ENCODE data around the gene CD14. TPM values are rescaled to one million over a fixed set of nuclear protein-coding genes. Genes with fewer than 3 reads are reported as not detected.

Gene CD14
- polyA plus RNA-seq, 2 of the 4 experiments (the other 2 are of a cell fraction), result 2.9 to 3.3 TPM

DNA sequence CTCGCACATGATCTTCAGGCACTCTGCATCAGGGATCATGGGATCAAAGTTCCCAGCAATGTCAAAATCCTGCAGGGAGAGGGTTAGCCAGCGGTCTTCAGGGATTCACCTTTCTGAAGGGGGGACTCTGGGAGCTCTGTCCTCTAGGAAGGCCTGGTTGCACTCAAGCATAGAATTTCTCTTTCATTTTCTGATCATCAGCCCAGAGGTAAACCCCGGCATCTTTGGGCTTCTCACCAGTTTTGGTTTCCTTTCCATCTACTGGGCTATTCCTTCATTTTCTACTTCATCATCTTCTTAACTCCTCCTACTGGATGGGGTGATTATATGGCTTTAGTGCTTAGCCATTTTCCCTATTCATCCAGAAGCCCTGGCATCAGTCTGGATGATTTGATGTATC is 45.0 kb upstream of the CD14 start:
- POLR2A ChIA-PET, result no interaction called here
- DNase-seq (ENCODE audit: low read depth in 1 of 2, low spot score in 1 of 2), result no peak
- CTCF ChIA-PET, result interaction anchor here (1.8 kb wide), 1 partner anchor 9 kb away, joined by 4 read pairs; no protein-coding TSS in a partner anchor
- FAIRE-seq, result no peak
- H3K9me3 ChIP-seq, result no peaks in the 10 kb centered on the region
- H3K4me2 ChIP-seq, result no peak overlapping the region
- H3K4me3 ChIP-seq, result no peak overlapping the region
- H3K27ac ChIP-seq, result no peak overlapping the region
- H3K4me1 ChIP-seq, result no peaks in the 10 kb centered on the region
- 95% methylated on average over 3 of the region's 3 CpGs for WGBS (ENCODE audit: missing lambda C conversion rate)
- TF ChIP-seq SMC3 (IDR thresholded peaks at IDR 0.05) (no peak), RFX5 (IDR thresholded peaks at IDR 0.05) (no peak), RAD21 (conservative IDR thresholded peaks at IDR 0.05 in 1 of 2, IDR thresholded peaks at IDR 0.05 in 1 of 2) (no peak), KDM1A (IDR thresholded peaks at IDR 0.05; ENCODE audit: low read depth) (no peak), RNF2 (IDR thresholded peaks at IDR 0.05; ENCODE audit: borderline replicate concordance, low read depth) (no peak), TFCP2L1 (CRISPR knock-in tag; IDR thresholded peaks at IDR 0.05) (no peak), MAZ (IDR thresholded peaks at IDR 0.05; ENCODE audit: borderline replicate concordance, low read depth, low read length) (no peak), GATA3 (IDR thresholded peaks at IDR 0.05; ENCODE audit: borderline replicate concordance) (no peak), ZSCAN20 (CRISPR knock-in tag; IDR thresholded peaks at IDR 0.05) (no peak), HDAC2 (IDR thresholded peaks at IDR 0.05) (no peak), EHMT2 (IDR thresholded peaks at IDR 0.05; ENCODE audit: low read depth) (no peak), EHF (CRISPR knock-in tag; IDR thresholded peaks at IDR 0.05) (no peak), TP53 (CRISPR knock-in tag; IDR thresholded peaks at IDR 0.05) (no peak), PHF8 (IDR thresholded peaks at IDR 0.05; ENCODE audit: borderline replicate concordance, low read depth) (no peak), ESRRA (IDR thresholded peaks at IDR 0.05; ENCODE audit: borderline replicate concordance, low read length) (no peak), NR3C1 (IDR thresholded peaks at IDR 0.05) (no peak), E2F6 (IDR thresholded peaks at IDR 0.05; ENCODE audit: borderline replicate concordance, low read depth) (no peak)
- ATAC-seq, result no peak

DNA sequence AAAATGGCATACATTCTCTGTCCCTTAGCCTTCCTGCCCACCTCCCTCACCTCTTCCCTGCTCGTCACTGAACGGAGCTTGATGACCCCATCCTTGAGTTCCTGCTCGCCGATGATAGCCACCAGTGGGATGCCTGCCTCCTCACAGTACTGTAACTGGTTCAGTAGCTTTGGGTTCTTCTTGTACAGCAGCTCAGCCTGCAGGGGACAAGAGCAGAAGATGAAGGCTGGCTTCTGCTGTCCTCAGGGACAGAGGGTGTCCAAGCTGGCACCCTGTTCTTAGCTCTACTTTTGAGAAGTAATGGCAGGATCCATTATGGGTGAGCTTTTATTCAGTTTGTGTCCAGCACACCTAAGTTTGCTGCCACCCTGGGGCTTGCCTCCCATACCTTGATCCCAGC is 41.7 kb upstream of the CD14 start:
- WGBS (ENCODE audit: missing lambda C conversion rate), result 99% methylated on average over 4 of the region's 4 CpGs
- POLR2A ChIA-PET, result interaction anchor here (0.8 to 1.7 kb wide), 4 partner anchors 9 to 27 kb away, joined by 3 to 8 read pairs (median 4); partner anchors contain the start of genes HARS1, HARS2, IK and NDUFA2
- FAIRE-seq, result no peak
- ATAC-seq, result peak in 1 of 2 experiments; percentile 7; a peak in 2 of 6 replicates
- H3K4me2 ChIP-seq, result no peak overlapping the region
- no peak overlapping the region for H3K27ac ChIP-seq
- H3K4me3 ChIP-seq, result no peak overlapping the region
- TF ChIP-seq, protein P1, sequence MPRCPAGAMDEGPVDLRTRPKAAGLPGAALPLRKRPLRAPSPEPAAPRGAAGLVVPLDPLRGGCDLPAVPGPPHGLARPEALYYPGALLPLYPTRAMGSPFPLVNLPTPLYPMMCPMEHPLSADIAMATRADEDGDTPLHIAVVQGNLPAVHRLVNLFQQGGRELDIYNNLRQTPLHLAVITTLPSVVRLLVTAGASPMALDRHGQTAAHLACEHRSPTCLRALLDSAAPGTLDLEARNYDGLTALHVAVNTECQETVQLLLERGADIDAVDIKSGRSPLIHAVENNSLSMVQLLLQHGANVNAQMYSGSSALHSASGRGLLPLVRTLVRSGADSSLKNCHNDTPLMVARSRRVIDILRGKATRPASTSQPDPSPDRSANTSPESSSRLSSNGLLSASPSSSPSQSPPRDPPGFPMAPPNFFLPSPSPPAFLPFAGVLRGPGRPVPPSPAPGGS (IDR thresholded peaks at IDR 0.05), result no peak
- no peak for TF ChIP-seq RCOR1 (IDR thresholded peaks at IDR 0.05; ENCODE audit: low read depth, low read length)
- TF ChIP-seq, protein P2, sequence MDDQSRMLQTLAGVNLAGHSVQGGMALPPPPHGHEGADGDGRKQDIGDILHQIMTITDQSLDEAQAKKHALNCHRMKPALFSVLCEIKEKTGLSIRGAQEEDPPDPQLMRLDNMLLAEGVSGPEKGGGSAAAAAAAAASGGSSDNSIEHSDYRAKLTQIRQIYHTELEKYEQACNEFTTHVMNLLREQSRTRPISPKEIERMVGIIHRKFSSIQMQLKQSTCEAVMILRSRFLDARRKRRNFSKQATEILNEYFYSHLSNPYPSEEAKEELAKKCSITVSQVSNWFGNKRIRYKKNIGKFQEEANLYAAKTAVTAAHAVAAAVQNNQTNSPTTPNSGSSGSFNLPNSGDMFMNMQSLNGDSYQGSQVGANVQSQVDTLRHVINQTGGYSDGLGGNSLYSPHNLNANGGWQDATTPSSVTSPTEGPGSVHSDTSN (IDR thresholded peaks at IDR 0.05), result no peak
- TF ChIP-seq SREBF2 (IDR thresholded peaks at IDR 0.05), result no peak
- no peak for TF ChIP-seq NPAS2 (CRISPR knock-in tag; IDR thresholded peaks at IDR 0.05; ENCODE audit: borderline replicate concordance)
- no peak for TF ChIP-seq HDAC2 (IDR thresholded peaks at IDR 0.05)
- TF ChIP-seq EHMT2 (IDR thresholded peaks at IDR 0.05; ENCODE audit: low read depth), result no peak
- no peak for TF ChIP-seq EP300 (IDR thresholded peaks at IDR 0.05)
- TF ChIP-seq SMC3 (IDR thresholded peaks at IDR 0.05), result no peak
- no peak for TF ChIP-seq MAFK (IDR thresholded peaks at IDR 0.05; ENCODE audit: partially characterized antibody)
- no peak for TF ChIP-seq NR3C1 (IDR thresholded peaks at IDR 0.05)
- no peak for TF ChIP-seq ZC3H11A (IDR thresholded peaks at IDR 0.05)
- no peak for TF ChIP-seq HES2 (IDR thresholded peaks at IDR 0.05)
- TF ChIP-seq RNF2 (IDR thresholded peaks at IDR 0.05; ENCODE audit: borderline replicate concordance, low read depth), result no peak
- TF ChIP-seq ZFP36 (IDR thresholded peaks at IDR 0.05; ENCODE audit: borderline replicate concordance, partially characterized antibody), result no peak
- TF ChIP-seq TFCP2L1 (CRISPR knock-in tag; IDR thresholded peaks at IDR 0.05), result no peak
- TF ChIP-seq, protein P3, sequence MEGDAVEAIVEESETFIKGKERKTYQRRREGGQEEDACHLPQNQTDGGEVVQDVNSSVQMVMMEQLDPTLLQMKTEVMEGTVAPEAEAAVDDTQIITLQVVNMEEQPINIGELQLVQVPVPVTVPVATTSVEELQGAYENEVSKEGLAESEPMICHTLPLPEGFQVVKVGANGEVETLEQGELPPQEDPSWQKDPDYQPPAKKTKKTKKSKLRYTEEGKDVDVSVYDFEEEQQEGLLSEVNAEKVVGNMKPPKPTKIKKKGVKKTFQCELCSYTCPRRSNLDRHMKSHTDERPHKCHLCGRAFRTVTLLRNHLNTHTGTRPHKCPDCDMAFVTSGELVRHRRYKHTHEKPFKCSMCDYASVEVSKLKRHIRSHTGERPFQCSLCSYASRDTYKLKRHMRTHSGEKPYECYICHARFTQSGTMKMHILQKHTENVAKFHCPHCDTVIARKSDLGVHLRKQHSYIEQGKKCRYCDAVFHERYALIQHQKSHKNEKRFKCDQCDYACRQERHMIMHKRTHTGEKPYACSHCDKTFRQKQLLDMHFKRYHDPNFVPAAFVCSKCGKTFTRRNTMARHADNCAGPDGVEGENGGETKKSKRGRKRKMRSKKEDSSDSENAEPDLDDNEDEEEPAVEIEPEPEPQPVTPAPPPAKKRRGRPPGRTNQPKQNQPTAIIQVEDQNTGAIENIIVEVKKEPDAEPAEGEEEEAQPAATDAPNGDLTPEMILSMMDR (IDR thresholded peaks at IDR 0.05), result no peak
- TF ChIP-seq, protein P4, sequence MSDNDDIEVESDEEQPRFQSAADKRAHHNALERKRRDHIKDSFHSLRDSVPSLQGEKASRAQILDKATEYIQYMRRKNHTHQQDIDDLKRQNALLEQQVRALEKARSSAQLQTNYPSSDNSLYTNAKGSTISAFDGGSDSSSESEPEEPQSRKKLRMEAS (IDR thresholded peaks at IDR 0.05), result no peak
- no peak for TF ChIP-seq FOXS1 (CRISPR knock-in tag; IDR thresholded peaks at IDR 0.05)
- no peak for DNase-seq (ENCODE audit: low read depth in 1 of 2, low spot score in 1 of 2)
- H3K9me3 ChIP-seq, result no peaks in the 10 kb centered on the region
- CTCF ChIA-PET, result interaction anchor here (0.8 to 1.2 kb wide), 2 partner anchors 28 to 46 kb away, joined by 3 to 6 read pairs; partner anchors contain the start of genes IK and NDUFA2
- no peaks in the 10 kb centered on the region for H3K4me1 ChIP-seq
